ENCODE results near the gene OTOS. TPM values are rescaled to one million over a fixed set of nuclear protein-coding genes. Genes with fewer than 3 reads are reported as not detected.

OTOS gene
- total RNA-seq, 2 experiments from 2014 or later = not detected

Other genes with a start within 250 kb of the OTOS start
- 100 to 1,000 TPM; 102 to 113 TPM for gene NDUFA10, start 115.3 kb downstream of the OTOS start, total RNA-seq
- not detected for gene OR6B2, start 110.2 kb downstream of the OTOS start, total RNA-seq
- not detected for gene OR6B3, start 87.1 kb downstream of the OTOS start, total RNA-seq
- 100 to 1,000 TPM; 120 to 129 TPM for gene COPS9, start 4.4 kb downstream of the OTOS start, total RNA-seq

Measured in activated CD8-positive, alpha-beta T cell treated with anti-CD3 and anti-CD28 coated beads, Interleukin-2, amount 10 ng/mL, durations not matched to agents 7 days and 5 days (primary cell).